Endothelial cell (in vitro differentiated cells): ENCODE results near the gene RPA3. TPM values are rescaled to one million over a fixed set of nuclear protein-coding genes. Genes with fewer than 3 reads are reported as not detected.

ENCODE experiments used
- DNase-seq: peaks from one replicate; pipeline ENCODE4 v3.0.0; 2021; ENCODE audit warnings: low spot score
- H3K27ac Mint-ChIP-seq: one replicate; pipeline ENCODE4 v1.8.0; 2021; ENCODE audit warnings: mixed read lengths, inconsistent platforms; ENCODE audit not compliant: unreplicated experiment
- H3K27me3 Mint-ChIP-seq: one replicate; pipeline ENCODE4 v1.8.0; 2021; ENCODE audit warnings: mild to moderate bottlenecking, moderate library complexity, mixed read lengths, inconsistent platforms; ENCODE audit not compliant: unreplicated experiment
- H3K36me3 Mint-ChIP-seq: one replicate; pipeline ENCODE4 v1.8.0; 2021; ENCODE audit warnings: mild to moderate bottlenecking, low read depth, mixed read lengths, inconsistent platforms; ENCODE audit not compliant: unreplicated experiment
- H3K4me1 Mint-ChIP-seq: one replicate; pipeline ENCODE4 v1.8.0; 2021; ENCODE audit warnings: mild to moderate bottlenecking, mixed read lengths, inconsistent platforms; ENCODE audit not compliant: unreplicated experiment
- H3K4me3 Mint-ChIP-seq: one replicate; pipeline ENCODE4 v1.8.0; 2021; ENCODE audit warnings: mild to moderate bottlenecking, mixed read lengths, inconsistent platforms; ENCODE audit not compliant: unreplicated experiment
- H3K9me3 Mint-ChIP-seq: one replicate; pipeline ENCODE4 v1.8.0; 2021; ENCODE audit warnings: mixed read lengths, inconsistent platforms; ENCODE audit not compliant: unreplicated experiment
- CTCF ChIP-seq: fragments of 200-600 bp; sonication (generic); IDR thresholded peaks from one replicate; pipeline ENCODE4 v1.5.0; 2021; ENCODE audit warnings: antibody characterized with exemption; ENCODE audit not compliant: unreplicated experiment
- total RNA-seq: library from RNA; stranded (reverse); fragmentation: NEBNext Ultra II Directional; extraction: Animal tissue kit (Norgen Biotek cat#: 25700); gene quantifications from one replicate; pipeline ENCODE4 v1.2.1, GENCODE V29; 2021; ENCODE audit not compliant: unreplicated experiment

Gene RPA3
- total RNA-seq, 1 donor from 2014 or later: 23.6 TPM

- no peaks in the 10 kb centered on the region for H3K9me3 Mint-ChIP-seq
- no peaks in the 10 kb centered on the region for H3K4me1 Mint-ChIP-seq
- TF ChIP-seq CTCF: no peak
- H3K4me3 Mint-ChIP-seq: no peak overlapping the region
- no peaks in the 10 kb centered on the region for H3K36me3 Mint-ChIP-seq
- no peak for DNase-seq
- H3K27ac Mint-ChIP-seq: no peak overlapping the region
- no peaks in the 10 kb centered on the region for H3K27me3 Mint-ChIP-seq
Observed at GRCh38 chr7:7693881-7694280, 24.5 kb downstream of the RPA3 start.

DNA sequence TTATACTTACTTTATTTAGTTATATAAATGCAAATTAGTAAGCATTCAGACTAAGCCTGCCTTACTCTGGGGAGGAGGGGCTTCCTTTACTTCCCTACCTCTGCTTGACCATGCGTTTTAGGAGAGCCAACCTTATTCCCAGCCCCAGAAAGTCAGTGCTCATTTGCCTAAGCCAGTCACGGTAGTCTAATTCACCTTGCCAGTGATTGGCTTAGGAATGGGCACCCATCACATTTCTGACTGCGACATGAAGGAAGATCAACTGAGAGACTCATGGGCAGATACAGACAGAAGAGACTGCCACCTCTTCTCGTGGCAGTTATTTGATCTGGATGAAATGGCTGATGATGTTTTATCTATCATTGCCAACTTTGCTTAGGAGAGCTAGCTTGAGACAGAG is 29.5 kb downstream of the RPA3 start:
- Mint-ChIP-seq H3K9me3 (no peaks in the 10 kb centered on the region), H3K4me3 (no peak overlapping the region), H3K4me1 (peaks cover 4% of the 10 kb centered on the region), H3K27ac (no peak overlapping the region), H3K36me3 (no peaks in the 10 kb centered on the region), H3K27me3 (no peaks in the 10 kb centered on the region)
- DNase-seq: no peak
- TF ChIP-seq CTCF: no peak

DNA sequence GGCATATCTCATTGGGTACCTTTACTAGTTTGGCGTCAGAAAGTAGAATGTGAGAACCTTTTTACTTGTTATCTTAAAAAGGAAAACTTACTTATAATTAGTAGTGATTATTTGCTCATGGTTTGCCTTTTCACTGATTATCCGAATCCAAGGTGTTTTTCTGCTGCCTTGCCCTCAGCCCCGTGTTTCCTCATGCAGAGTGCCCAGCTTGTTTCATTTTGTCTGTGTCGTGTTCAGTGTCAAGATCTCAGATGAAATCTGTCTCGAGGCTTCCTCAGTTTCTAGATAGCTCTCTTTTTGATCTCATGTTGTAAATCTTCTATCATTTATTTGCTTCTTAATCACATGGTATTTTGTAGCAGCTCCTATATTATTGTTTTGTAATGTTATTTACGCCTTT is 30.1 kb downstream of the RPA3 start:
- Mint-ChIP-seq H3K9me3 (no peaks in the 10 kb centered on the region), H3K27ac (no peak overlapping the region), H3K27me3 (no peaks in the 10 kb centered on the region), H3K4me1 (peaks cover 4% of the 10 kb centered on the region), H3K4me3 (no peak overlapping the region), H3K36me3 (no peaks in the 10 kb centered on the region)
- no peak for DNase-seq
- TF ChIP-seq CTCF: no peak

DNA sequence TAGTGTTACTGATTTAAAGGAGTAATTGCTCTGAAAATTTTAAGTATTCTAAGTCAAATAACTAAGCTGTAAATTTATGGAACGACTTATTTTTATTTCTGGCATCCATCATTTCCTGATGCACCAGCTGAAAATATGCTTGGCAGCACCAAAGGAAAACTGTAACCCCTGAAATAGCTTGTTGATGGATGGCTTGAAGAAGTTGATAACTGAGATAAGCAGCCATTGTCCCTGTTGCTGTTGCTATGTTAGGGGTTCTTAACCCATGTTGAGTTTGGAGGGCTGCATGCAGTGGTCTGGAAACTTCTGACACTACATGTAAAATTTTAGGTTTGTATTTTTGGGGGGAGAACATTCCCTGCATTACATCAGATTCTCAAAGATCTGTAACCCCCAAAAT is 30.6 kb downstream of the RPA3 start:
- no peaks in the 10 kb centered on the region for H3K9me3 Mint-ChIP-seq
- DNase-seq: no peak
- H3K4me1 Mint-ChIP-seq: peaks cover 4% of the 10 kb centered on the region
- TF ChIP-seq CTCF: no peak
- H3K36me3 Mint-ChIP-seq: no peaks in the 10 kb centered on the region
- H3K27ac Mint-ChIP-seq: no peak overlapping the region
- no peaks in the 10 kb centered on the region for H3K27me3 Mint-ChIP-seq
- H3K4me3 Mint-ChIP-seq: no peak overlapping the region

DNA sequence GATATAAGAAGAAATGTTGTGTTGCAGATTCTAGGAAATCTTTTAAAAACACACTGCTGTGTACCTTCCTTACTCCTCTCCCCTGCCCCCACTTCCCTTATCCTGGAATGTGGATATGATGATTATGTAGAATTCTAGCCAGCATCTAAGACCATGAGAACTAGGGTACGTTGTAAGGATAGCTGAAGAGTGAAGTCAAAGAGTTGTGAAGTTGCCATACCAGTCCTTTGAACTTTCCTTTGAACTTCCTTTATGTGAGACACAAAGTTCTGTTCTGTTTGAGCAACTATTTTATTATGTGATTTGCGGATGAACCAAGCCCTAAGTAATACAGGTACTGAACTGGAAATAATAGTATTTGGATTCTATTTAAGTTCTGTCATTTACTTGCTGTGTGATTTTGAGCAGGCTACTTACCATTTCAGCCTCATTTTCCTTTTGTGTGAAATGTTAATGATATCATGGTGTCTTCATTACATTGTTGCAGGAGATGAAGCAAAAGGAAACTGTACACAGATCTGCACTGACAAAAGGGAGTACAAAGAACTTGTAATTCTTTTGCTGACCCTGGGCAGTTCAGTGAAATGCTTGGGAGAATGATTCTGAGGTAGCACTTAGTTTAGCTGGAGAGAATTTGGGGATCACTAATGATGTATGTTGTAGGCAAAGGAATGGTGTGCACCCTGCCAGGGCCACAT is 31.4 kb downstream of the RPA3 start:
- Mint-ChIP-seq H3K36me3 (no peaks in the 10 kb centered on the region), H3K27ac (no peak overlapping the region), H3K4me1 (peaks cover 4% of the 10 kb centered on the region), H3K9me3 (no peaks in the 10 kb centered on the region), H3K4me3 (no peak overlapping the region), H3K27me3 (no peaks in the 10 kb centered on the region)
- DNase-seq: no peak
- no peak for TF ChIP-seq CTCF
